ENCODE data around the gene NOC4L.
"Not testable (repeated sequence)": the region's sequence is repeated elsewhere in the genome, so short reads cannot be mapped to it uniquely, and the experiment has no call there.

Gene NOC4L

DNA sequence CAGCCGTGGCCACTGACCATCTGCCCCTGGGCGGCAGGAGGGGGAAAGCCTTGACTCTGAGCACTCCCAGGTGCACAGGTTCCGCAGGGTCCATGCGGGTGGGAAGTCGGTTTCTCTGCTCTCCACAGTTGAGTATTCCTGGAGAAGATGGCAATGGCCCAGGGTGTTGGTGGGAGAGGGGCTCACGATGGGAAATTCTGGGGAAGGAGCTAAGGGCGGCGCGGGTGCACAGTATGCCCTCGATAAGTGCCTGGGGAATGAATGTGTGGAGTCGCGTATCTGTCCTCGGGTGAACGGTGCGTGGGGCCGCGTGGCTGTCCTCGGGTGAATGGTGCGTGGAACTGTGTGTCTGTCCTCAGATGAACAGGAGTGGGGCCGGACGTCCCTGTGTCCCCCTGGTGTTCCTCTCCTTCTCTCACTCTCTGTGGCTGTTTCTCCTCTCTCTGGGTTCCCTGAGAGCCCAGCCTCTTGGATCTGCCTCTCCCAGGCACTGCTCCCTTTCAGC lies 38.0 kb downstream of the NOC4L start:
- DNase-seq (ENCODE audit: low read depth in 3 of 3): no peak

DNA sequence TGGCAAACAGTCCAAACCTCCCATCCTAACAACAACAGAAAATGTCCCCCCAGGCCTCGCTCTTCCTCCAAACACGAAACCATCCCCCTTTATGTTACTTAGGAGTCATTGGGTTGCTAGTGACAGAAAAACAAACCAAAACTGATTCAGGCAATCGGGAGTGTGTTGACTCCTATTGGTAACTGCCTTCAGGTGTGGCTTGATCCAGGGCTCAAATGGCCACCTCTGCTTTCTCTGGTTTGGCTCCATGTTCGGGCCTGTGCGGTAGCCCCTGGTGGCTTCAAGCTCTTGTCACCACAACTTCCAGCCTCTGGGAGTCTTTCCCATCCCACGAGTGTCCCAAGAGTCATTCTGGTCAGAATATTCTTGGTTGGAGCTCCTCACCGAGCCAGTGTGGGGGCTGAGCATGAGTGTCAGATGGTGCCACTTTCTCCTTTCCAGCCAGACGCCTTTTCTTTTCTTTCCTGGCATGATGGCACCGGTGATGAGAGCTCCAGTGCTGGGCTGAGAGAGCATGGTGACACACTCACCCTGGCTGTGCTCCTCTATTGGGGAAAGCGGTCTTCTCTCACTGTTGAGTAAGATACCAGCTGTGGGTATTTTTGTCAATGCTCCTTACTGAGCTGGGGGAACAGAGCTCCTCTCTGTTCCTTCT lies 38.6 kb downstream of the NOC4L start:
- no peak for DNase-seq (ENCODE audit: low read depth in 3 of 3)

DNA sequence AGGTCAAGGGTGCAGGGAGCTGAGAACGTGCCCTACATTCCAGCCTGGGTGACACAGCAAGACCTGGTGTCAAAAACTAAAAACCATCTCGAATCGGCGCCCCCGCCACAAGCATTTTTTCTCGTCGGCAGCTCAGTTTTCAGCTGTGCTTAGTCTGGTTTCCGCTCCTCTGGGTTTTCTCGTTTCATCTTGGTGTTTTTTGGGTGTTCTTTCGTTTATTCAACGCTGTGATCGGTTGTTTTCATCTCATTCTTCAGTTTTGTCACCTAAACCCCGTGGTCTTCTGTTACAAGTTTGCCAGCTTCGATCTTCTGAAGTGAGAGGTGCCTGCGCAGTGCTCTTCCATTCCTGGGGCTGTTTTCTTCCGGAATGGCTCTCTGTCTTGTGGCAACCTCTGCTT lies 41.4 kb downstream of the NOC4L start:
- no peak for DNase-seq (ENCODE audit: low read depth in 3 of 3)

DNA sequence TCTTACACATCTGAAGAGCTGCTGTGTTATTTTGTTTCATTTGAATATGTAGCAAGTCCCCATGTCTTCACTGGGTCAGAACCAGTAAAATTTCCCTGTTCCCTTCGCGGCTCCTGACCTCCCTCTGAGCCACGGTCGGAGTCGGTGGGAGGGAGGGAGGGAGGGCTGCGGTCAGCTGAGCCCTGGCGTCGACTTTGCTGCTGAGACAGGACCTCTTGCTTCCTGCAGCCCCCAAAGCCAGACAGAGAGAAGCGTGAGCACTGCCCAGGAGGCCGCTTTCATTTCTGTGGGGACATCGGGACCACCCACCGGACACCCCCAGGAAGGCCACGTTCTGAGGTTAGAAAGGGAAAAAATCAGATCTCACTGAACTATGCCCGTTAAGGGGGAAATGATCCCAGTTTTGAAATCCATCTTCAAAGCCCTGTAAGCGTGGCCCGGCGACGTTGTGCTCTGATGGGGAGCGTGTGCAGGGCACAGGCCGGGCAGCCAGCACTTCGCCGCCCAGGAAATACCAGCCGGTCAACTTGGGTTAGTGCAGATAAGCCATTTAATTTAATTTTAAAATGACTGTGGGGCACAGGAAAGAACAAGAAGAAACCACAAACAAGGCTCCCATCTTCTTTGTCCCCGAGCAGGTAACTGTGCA lies 42.1 kb downstream of the NOC4L start:
- no peak for DNase-seq (ENCODE audit: low read depth in 3 of 3)

DNA sequence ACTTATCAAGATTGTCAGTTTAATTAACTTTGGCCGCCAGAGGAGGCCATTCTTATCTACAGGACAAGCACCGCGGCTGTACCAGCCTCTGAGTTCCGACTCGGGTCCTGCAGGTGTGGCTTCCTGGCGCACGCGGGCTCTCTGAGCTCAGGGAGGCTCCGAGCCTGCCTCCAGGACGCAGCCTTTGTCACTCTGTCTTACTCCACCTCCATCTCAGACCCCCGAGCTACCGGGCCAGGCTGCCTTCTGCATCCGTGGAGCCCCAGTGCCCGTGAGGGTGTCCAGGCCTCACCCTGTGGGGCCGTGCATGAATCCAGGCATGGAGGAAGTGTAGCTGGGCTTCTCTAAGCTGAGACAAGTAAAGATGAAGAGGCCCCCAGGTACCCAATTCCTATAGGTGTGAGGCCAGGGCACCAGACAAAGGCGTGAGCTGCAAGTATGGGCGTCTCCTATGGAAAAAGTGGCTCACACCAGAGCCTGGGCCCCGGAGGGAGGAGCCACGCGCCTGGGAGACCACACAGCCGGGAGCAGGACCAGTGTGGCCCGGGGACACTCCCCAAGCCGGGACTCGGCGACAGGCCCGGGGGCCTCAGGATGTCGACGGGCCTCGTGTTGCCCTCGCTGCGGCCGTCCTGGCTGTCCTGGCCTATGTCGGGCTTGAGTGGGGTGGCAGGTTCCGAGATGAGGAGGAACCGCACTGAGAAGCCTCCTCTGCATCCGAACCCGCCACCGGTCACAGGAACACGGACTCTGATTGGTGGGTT lies 42.8 kb downstream of the NOC4L start:
- no peak for DNase-seq (ENCODE audit: low read depth in 3 of 3)

DNA sequence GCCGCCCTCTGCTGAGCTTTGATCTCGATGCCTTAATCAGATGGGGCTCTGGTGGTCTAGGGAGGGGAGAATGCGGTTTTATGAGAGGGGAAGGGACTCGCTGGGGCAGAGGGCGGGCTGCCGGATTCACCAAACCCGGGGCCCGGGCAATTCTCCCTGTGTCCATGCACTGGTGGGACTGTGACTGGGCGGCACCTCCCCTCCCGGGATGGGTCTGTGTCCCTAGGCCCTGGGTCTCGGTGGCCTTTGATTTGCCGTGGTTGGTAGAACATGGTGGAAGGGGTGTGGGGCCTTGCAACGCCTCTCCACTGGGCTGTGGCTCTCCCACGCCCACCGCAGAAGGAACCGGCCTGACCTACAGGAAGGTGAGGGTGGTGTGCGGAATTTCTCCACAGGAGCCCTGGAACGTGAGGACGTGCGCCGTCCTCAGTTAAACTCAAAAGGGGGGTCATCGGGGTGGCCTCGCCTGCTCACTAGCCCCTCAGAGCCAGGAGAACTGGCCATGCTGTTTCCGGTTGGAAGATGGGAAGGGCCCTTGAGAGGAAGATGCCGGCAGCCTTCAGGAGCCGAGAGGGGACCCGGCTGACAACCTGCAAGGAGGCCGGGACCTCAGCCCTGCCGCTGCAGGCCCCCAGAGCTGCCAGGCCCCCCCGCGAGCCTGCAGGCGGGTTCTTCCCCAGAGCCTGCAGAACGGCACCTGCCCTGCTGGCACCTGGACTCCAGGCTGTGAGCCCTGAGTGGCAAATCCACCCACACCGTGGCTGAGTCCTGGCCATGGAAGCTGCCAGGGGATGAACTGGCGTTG lies 43.6 kb downstream of the NOC4L start:
- no peak for DNase-seq (ENCODE audit: low read depth in 3 of 3)

DNA sequence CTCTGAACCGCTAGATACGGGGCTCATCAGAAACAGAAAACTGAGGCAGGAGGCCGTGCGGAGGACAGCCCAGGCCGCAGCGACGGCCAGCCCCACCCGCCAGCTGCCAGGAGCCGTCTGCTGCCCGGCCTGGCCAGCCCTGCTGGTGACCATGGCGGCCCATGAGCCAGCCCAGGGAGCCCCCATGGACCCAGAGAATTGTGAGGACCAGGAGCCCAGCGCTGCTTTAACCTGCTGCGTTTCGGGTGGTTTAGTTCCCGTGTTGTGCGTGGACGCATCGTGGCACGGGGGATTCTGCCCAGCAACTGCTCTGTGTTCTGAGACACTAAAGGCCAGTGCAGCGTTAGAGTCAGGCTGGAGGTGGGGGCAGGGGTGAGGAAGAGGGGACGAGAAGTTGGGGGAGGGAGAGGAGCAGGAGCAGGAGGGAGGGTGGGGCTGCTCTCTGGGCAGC lies 44.2 kb downstream of the NOC4L start:
- DNase-seq (ENCODE audit: low read depth in 3 of 3): no peak

DNA sequence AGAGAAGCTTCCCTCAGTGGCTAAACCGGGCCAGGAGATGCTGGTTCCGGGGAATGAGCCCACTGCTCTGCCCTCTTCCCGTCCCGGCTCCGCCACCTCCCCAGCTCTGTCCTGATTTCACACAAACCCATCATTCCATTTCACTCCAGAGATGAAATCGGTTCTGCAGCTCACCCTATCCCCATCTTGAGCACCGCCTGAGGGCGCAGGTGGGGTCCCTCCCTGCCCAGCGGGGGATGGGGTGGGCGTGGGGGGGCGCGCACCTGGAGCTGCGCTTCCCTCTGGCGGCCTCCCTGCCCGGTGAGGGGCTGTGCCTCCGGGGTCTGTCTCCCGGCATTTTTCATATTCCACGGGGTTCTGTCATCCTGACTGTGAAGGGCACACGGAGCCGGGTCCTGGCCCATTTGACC lies 44.7 kb downstream of the NOC4L start:
- DNase-seq (ENCODE audit: low read depth in 3 of 3): no peak

DNA sequence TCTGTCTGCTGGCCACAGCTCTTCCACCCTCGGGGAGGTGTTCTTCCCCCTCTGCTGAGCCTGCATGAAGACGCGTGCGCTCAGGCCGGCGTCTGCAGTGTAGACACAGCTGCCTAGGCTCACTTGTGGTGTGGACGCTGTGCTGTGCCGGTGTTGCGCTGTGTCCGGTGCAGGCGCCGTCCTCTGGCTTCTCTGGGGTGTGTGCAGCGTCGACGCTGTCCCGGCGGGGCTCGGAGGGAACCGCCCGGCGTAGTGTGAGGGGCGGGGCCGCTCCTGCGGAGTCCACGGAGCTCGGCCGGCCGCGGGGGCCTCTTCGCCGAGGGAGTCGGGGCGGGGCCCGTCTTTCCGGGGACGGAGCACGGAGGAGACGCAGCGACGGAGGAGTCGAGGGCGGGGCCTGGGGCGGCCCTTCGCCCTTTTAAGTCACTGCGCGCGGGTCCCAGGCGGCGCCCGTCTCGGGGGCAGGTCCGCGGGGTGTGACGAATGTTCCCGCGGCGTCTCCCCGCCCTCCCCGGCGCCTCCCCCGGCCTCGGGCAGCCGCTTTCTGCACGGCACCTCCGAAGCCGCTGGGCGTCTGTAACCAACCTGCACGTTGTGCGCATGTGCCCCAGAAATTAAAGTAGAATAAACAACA lies 45.2 kb downstream of the NOC4L start:
- peak; percentile 86 to 94 (median 92) for DNase-seq (ENCODE audit: low read depth in 3 of 3)

DNA sequence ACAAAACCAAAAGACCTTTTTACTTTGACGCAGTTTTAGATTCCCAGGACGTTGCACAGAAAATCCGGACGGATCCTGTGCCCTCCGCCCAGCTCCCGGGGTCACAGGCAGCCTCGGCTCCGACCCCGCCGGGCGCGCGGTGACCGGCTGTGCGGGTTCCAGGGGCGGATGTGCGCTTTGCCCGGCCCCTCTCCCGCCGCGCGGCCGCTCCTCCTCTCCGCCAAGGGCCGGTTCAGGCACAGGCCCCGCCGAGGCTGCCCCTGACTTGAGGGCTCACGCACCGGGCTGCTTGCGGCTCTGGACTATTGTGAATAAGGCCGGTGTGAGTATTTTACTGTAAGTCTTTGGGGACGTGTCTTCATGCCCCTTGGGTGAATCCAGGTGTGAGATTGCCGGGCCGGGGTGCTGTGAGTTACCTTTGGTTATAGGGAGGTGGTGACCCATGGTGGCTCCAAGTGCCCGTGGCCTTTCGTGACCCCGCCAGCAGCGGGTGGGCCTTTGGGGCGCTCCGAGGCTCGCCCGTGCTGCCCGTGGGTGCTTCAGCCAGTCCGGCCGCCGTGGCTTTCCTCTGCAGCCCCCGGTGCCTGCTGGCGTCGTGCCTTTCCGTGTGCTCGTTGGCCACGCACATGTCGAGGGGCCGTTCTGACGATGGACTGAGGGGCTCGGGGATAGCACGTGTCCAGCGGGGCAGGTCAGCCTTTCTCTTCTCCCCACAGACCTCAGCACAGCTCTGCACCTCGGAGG lies 45.9 kb downstream of the NOC4L start:
- DNase-seq (ENCODE audit: low read depth in 3 of 3): no peak

DNA sequence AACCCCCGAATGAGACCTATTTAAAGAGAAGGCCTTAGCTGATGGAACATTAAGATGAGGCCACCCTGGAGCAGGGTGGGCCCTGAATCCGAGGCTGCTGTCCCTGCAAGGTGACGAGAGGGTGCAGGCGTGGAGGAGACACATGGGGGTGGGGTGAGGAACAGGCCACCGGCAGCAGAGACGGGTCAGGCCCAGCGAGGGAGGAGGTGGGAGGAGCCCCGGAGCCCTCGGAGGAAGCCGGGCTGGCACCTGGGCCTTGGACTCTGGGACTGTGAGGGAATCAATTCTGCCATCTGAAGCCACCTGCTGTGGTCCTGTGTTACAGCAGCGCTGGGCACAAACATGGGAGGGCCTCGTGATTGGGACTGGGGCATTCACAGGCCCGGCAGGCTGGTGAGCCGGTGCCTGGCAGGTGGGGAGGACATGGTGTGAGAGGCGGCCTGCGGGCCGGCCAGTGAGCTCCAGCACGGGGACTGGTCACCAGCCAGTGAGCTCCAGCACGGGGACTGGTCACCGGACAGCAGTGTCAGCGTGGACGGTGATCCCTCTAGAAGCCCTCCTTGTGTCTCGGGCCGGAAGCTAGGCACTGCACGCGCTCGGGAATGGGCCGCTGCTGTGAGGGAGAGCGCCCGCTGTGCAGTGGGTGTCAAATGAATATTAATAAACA lies 46.7 kb downstream of the NOC4L start:
- no peak for DNase-seq (ENCODE audit: low read depth in 3 of 3)

DNA sequence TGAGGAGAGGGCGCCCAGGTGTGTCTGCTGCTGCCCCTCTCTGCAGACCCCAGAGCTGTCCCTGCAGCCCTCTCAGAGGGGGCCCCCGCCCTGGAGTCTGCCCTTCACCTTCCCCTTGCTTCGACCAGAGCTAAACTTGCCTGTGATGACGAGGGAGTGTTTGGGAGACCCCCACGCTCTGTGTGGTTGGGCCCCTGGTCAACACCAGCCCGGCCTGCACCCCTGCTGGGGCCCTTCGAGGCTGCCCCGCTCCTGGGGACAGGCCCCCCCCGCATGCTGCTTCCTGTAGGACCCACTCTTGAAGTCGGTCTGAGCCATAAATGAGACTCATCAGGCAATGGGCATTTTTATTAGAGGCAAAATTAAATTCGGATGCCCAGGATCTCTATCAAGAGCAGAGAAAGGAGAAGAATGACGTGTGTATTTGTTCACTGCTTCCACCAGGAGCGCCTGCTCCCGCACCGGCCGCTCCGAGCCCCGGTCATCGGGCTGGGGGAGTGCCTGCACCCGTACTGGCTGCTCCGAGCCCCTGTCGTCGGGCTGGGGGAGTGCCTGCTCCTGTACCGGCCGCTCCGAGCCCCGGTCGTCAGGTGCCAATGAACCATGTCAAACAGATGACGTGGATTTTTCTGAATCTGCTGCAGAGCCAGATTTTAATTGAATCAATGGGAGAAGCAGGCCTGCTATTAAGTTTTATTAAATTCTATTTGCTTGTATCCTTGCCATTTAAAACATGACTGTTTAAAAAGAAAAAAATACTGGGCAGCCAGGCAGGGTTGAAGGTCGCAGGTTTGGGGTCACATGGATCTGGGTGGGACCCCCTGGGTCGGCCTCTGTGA lies 47.7 kb downstream of the NOC4L start:
- DNase-seq (ENCODE audit: low read depth in 3 of 3): no peak

DNA sequence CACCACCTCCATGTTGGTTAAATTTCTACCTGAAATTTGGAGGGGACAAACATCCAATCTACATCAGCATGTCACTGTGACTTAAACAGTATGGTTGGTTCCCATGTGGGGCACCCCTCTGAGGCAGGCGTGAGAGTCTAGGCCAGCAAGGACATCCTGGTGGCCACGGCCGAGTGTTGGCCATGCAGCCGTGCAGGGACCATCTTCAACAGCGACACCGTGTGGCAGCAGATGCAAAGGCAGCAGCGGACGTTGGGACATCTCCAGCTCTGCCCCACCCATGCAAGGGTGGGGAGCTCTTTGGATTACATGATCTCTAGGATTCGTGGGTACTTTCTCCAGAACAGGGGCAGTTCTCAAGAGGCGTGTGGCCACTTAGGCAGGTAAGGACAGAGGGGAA lies 49.8 kb downstream of the NOC4L start:
- DNase-seq (ENCODE audit: low read depth in 3 of 3): no peak

DNA sequence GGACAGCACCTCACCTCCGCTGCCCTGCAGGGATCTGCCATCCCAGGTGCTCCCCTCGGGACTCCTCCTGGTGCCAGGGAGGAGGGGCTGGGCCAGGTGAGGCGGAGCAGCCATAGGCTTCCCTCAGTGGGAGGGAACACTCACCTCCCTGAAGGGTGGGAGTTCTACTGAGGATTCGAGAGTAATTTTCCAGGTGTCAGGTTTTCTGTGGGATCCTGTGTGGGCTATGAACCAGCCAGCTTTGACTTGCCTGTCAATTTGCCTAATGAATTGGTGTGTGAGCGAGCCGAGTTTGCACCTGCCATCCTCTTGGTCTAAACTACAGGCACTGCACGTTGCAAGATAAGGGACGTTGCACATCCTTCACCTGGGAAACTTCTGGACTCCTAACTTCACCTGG lies 50.3 kb downstream of the NOC4L start:
- no peak for DNase-seq (ENCODE audit: low read depth in 3 of 3)

DNA sequence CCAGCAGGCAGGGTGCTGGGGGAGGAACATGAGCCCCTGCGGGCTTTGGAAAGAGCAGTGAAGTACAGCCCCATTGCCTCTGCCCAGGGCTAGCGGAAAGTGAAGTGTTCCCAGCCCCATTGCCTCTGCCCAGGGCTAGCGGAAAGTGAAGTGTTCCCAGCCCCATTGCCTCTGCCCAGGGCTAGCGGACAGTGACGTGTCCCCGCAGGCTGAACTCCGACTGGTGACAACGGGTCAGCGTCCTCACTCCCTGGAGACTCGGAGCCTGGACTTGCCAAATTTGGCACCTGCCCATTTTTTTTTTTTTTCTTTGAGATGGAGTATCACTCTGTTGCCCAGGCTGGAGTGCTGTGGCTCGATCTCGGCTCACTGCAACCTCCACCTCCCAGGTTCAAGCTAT lies 51.0 kb downstream of the NOC4L start:
- DNase-seq (ENCODE audit: low read depth in 3 of 3): not testable (repeated sequence)

DNA sequence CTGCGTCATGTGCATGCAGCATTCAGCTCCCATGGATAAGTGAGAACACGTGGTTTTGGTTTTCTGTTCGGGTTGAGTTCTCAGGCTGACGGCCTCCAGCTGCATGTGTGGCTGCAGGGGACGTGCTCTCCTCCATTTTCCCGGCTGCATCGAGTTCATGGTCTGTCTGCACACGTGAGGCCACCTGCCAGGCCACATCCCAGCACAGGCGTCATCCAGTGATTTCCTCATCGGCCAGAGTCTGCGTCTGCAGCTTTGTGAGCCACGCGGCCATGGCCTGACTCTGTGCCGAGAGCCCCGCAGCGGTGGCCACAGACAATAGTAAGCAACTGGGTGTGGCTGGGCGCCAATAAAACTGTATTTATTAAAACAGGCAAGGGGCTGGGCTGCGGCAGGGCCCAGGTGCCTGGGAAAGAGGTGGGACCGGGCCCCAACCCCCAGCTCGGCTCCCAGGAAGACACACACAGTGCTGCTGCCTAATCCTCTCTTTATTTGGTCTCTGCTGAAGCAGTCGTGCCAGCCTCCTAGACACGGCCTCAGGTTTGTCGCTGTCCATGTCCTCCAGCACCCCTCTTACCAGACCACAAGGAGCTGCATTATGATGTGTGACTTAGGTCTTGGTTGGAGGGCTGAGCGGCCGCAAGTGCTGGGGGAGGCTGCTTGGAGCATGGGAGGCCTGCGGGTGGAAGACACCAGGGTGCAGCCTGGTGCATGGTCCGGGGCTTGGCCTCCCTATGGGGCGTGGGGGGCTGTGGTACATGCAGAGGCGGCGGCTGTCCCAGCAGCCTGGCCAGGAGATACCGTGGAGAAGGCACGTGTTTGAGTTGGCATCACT lies 52.0 kb downstream of the NOC4L start:
- DNase-seq (ENCODE audit: low read depth in 3 of 3): no peak

DNA sequence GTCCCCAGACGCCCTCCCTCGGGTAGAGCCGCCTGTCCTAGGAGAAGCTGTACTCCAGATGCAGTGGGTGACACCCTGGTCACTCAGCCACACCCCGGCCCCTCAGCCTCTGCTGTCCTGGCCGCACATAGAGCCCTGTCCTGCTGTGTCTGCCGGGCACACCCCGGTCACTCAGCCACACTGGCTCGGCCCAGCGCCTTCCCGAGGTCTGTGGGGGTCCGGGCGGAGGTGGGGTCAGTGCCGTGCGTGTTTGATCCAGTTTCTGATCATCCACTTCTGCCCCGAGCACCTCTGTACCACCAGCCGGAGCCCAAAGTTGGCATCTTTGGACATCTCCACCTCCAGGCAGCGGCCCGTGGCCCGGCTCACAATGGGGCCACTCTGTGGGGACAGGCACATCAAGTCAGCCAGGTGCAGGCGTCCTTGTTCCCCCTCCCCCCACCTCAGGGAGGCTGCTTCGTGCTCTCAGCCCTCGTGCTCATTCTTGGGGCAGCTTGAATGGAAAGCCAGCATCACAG lies 52.7 kb downstream of the NOC4L start:
- DNase-seq (ENCODE audit: low read depth in 3 of 3): no peak

Data from stimulated activated CD4-positive, alpha-beta T cell treated with anti-CD3 and anti-CD28 coated beads, TNF-alpha, amount 100 ng/mL, for 24 hours (primary cell).